ENCODE data around the gene NAT16. TPM values are rescaled to one million over a fixed set of nuclear protein-coding genes. Genes with fewer than 3 reads are reported as not detected.
A peak's percentile ranks its signal among the peaks of the same experiment; 100 is the strongest.

The NAT16 gene
- polyA plus RNA-seq, 1 of the 3 experiments (the other 2 are of a cell fraction): 0.64 TPM

GRCh38 chr7:101155303-101155702 is 24.8 kb downstream of the NAT16 start:
- CTCF ChIA-PET: interaction anchor here (0.6 to 7.9 kb wide), 15 partner anchors 8 to 450 kb away, joined by 3 to 116 read pairs (median 3); partner anchors contain the start of genes POP7 and VGF
- Histone ChIP-seq H4K20me1 (ENCODE audit: insufficient read depth) (peaks cover 4% of the 10 kb centered on the region; the same call in 1 of the 2 replicates), H3F3A (replicated peaks; ENCODE audit: insufficient read depth) (peaks cover 21% of the 10 kb centered on the region), H3K9me2 (no peaks in the 10 kb centered on the region), H3K79me2 (ENCODE audit: insufficient read depth) (peaks cover 30% of the 10 kb centered on the region), H3K36me3 (replicated peaks in 1 of 2; ENCODE audit: control insufficient read depth in 1 of 2, insufficient read depth in 2 of 2, low read length in 1 of 2) (peaks cover 29 to 31% of the 10 kb centered on the region in 2 experiments), H2AFZ (ENCODE audit: low read depth) (peak overlapping the region; percentile 33; the same call in 1 of the 2 replicates), H3K4me3 (ENCODE audit: low read depth in 2 of 2, low read length in 1 of 2) (peak overlapping the region; percentile 65 to 88), H3K4me1 (ENCODE audit: control insufficient read depth in 1 of 2, insufficient read depth in 2 of 2, low read depth in 1 of 2, low read length in 1 of 2) (peaks cover 15 to 18% of the 10 kb centered on the region in 2 experiments; a peak in 3 of 4 replicates), H3K9ac (peak overlapping the region; percentile 90), H3K27ac (ENCODE audit: low read depth in 2 of 2, low read length in 1 of 2) (peak overlapping the region; percentile 38 to 84), H3K9me3 (no peaks in the 10 kb centered on the region), H3K27me3 (ENCODE audit: insufficient read depth) (no peaks in the 10 kb centered on the region), H3K4me2 (peak overlapping the region; percentile 99)
- DNase-seq: no peak
- 35% methylated on average over 4 of the region's 4 CpGs for WGBS (ENCODE audit: low lambda C conversion rate)
- TF ChIP-seq, protein P1, sequence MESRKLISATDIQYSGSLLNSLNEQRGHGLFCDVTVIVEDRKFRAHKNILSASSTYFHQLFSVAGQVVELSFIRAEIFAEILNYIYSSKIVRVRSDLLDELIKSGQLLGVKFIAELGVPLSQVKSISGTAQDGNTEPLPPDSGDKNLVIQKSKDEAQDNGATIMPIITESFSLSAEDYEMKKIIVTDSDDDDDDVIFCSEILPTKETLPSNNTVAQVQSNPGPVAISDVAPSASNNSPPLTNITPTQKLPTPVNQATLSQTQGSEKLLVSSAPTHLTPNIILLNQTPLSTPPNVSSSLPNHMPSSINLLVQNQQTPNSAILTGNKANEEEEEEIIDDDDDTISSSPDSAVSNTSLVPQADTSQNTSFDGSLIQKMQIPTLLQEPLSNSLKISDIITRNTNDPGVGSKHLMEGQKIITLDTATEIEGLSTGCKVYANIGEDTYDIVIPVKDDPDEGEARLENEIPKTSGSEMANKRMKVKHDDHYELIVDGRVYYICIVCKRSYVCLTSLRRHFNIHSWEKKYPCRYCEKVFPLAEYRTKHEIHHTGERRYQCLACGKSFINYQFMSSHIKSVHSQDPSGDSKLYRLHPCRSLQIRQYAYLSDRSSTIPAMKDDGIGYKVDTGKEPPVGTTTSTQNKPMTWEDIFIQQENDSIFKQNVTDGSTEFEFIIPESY (IDR thresholded peaks at IDR 0.05; ENCODE audit: borderline replicate concordance, low read depth): no peak
- TF ChIP-seq RAD21 (IDR thresholded peaks at IDR 0.05; ENCODE audit: low read length) (no peak), FOXM1 (IDR thresholded peaks at IDR 0.05; ENCODE audit: low read depth) (no peak), TEAD4 (IDR thresholded peaks at IDR 0.05; ENCODE audit: borderline replicate concordance, insufficient read depth) (no peak), CHD2 (IDR thresholded peaks at IDR 0.05; ENCODE audit: low read length, partially characterized antibody) (no peak)
- POLR2A ChIA-PET: interaction anchor here (0.8 to 3.7 kb wide), 4 partner anchors 8 to 62 kb away, joined by 3 to 43 read pairs (median 4); partner anchors contain the start of genes PLOD3, VGF and ZNHIT1

GRCh38 chr7:101154693-101155102 is 25.4 kb downstream of the NAT16 start:
- WGBS (ENCODE audit: low lambda C conversion rate): under 1% methylated on average over 28 of the region's 34 CpGs
- H3K4me1 ChIP-seq (ENCODE audit: control insufficient read depth in 1 of 2, insufficient read depth in 2 of 2, low read depth in 1 of 2, low read length in 1 of 2): peaks cover 12 to 15% of the 10 kb centered on the region in 2 experiments; a peak in 2 of 4 replicates
- H3F3A ChIP-seq (replicated peaks; ENCODE audit: insufficient read depth): peaks cover 21% of the 10 kb centered on the region
- H3K27ac ChIP-seq (ENCODE audit: low read depth in 2 of 2, low read length in 1 of 2): peak overlapping the region; percentile 38 to 84
- H3K9ac ChIP-seq: peak overlapping the region; percentile 90
- ChIA-PET POLR2A (interaction anchor here (1.0 to 3.7 kb wide), 4 partner anchors 8 to 11 kb away, joined by 3 to 43 read pairs (median 11); partner anchors contain the start of gene VGF), CTCF (interaction anchor here (0.6 to 7.9 kb wide), 10 partner anchors 8 to 128 kb away, joined by 3 to 116 read pairs (median 7); partner anchors contain the start of gene VGF)
- TF ChIP-seq TEAD4 (IDR thresholded peaks at IDR 0.05; ENCODE audit: borderline replicate concordance, insufficient read depth): 0 out of 2 replicates have a peak, but pooled peaks have one; percentile 24
- TF ChIP-seq EP300 (IDR thresholded peaks at IDR 0.05; ENCODE audit: borderline replicate concordance in 1 of 2, low read depth in 1 of 2, low read length in 1 of 2): no peak
- no peak for TF ChIP-seq ELF1 (IDR thresholded peaks at IDR 0.05)
- no peak for TF ChIP-seq RCOR1 (IDR thresholded peaks at IDR 0.05; ENCODE audit: low read length)
- TF ChIP-seq TCF12 (IDR thresholded peaks at IDR 0.05): no peak
- TF ChIP-seq TAF1 (IDR thresholded peaks at IDR 0.05; ENCODE audit: borderline replicate concordance, low read depth, low read length): 0 out of 2 replicates have a peak, but pooled peaks have one; percentile 21
- TF ChIP-seq YY1 (IDR thresholded peaks at IDR 0.05; ENCODE audit: low read depth): 0 out of 2 replicates have a peak, but pooled peaks have one; percentile 37
- 0 out of 2 replicates have a peak overlapping the region, but pooled peaks have one; percentile 33 for H2AFZ ChIP-seq (ENCODE audit: low read depth)
- no peaks in the 10 kb centered on the region for H3K9me3 ChIP-seq
- peaks cover 25 to 26% of the 10 kb centered on the region in 2 experiments for H3K36me3 ChIP-seq (replicated peaks in 1 of 2; ENCODE audit: control insufficient read depth in 1 of 2, insufficient read depth in 2 of 2, low read length in 1 of 2)
- peak overlapping the region; percentile 99 for H3K4me2 ChIP-seq
- H3K79me2 ChIP-seq (ENCODE audit: insufficient read depth): peaks cover 30% of the 10 kb centered on the region
- H3K9me2 ChIP-seq: no peaks in the 10 kb centered on the region
- peak overlapping the region; percentile 65 to 88 for H3K4me3 ChIP-seq (ENCODE audit: low read depth in 2 of 2, low read length in 1 of 2)
- no peaks in the 10 kb centered on the region for H3K27me3 ChIP-seq (ENCODE audit: insufficient read depth)
- no peak for DNase-seq
- no peaks in the 10 kb centered on the region for H4K20me1 ChIP-seq (ENCODE audit: insufficient read depth)

Measured in SK-N-SH (cell line).